Measurements from ENCODE around the gene TTYH2.
"Not testable (repeated sequence)": the region's sequence is repeated elsewhere in the genome, so short reads cannot be mapped to it uniquely, and the experiment has no call there.

The TTYH2 gene

GRCh38 chr17:74182041-74182723 lies 31.2 kb upstream of the TTYH2 start:
- Histone ChIP-seq H3K9ac (ENCODE audit: low read length) (no peak overlapping the region), H3K9me3 (ENCODE audit: low read length) (no peaks in the 10 kb centered on the region), H3K27me3 (ENCODE audit: control insufficient read depth in 1 of 2, insufficient read depth in 2 of 2, low read length in 2 of 2) (no peaks in the 10 kb centered on the region), H3K36me3 (ENCODE audit: insufficient read depth, low read length) (no peaks in the 10 kb centered on the region), H3K27ac (ENCODE audit: low read depth, low read length) (no peak overlapping the region), H3K4me3 (ENCODE audit: low read depth in 1 of 2, low read length in 2 of 2) (no peak overlapping the region), H3K4me1 (ENCODE audit: insufficient read depth, low read length) (no peaks in the 10 kb centered on the region)

- Histone ChIP-seq H3K36me3 (ENCODE audit: insufficient read depth, low read length) (no peaks in the 10 kb centered on the region), H3K4me1 (ENCODE audit: insufficient read depth, low read length) (no peaks in the 10 kb centered on the region), H3K27me3 (ENCODE audit: control insufficient read depth in 1 of 2, insufficient read depth in 2 of 2, low read length in 2 of 2) (no peaks in the 10 kb centered on the region), H3K9me3 (ENCODE audit: low read length) (no peaks in the 10 kb centered on the region), H3K27ac (ENCODE audit: low read depth, low read length) (no peak overlapping the region), H3K4me3 (ENCODE audit: low read depth in 1 of 2, low read length in 2 of 2) (no peak overlapping the region), H3K9ac (ENCODE audit: low read length) (no peak overlapping the region)
Measured at GRCh38 chr17:74183411-74183810, 30.0 kb upstream of the TTYH2 start.

- Histone ChIP-seq H3K4me3 (ENCODE audit: low read depth in 1 of 2, low read length in 2 of 2) (no peak overlapping the region), H3K9ac (ENCODE audit: low read length) (no peak overlapping the region), H3K4me1 (ENCODE audit: insufficient read depth, low read length) (no peaks in the 10 kb centered on the region), H3K27ac (ENCODE audit: low read depth, low read length) (no peak overlapping the region), H3K9me3 (ENCODE audit: low read length) (no peaks in the 10 kb centered on the region), H3K27me3 (ENCODE audit: control insufficient read depth in 1 of 2, insufficient read depth in 2 of 2, low read length in 2 of 2) (no peaks in the 10 kb centered on the region), H3K36me3 (ENCODE audit: insufficient read depth, low read length) (no peaks in the 10 kb centered on the region)
Measured at GRCh38 chr17:74185571-74186185, 27.7 kb upstream of the TTYH2 start.

DNA sequence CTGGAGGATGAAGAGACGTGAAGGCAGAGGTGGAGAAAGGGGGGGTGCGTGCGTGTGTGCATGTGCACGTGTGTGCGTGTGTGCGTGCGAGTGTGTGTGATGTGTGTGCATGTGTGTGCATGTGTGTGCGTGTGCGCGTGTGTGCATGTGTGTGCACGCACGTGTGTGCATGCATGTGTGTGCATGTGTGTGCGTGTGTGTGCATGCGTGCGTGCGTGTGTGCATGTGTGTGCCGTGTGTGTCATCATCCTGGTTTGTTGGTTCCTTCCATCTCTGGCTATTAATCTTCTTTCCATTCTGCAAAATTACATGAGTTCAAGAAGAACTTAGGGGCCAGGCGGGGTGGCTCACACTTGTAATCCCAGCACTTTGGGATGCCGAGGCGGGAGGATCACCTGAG lies 26.9 kb upstream of the TTYH2 start:
- Histone ChIP-seq H3K36me3 (ENCODE audit: insufficient read depth, low read length) (no peaks in the 10 kb centered on the region), H3K27me3 (ENCODE audit: control insufficient read depth in 1 of 2, insufficient read depth in 2 of 2, low read length in 2 of 2) (no peaks in the 10 kb centered on the region), H3K4me1 (ENCODE audit: insufficient read depth, low read length) (no peaks in the 10 kb centered on the region), H3K4me3 (ENCODE audit: low read depth in 1 of 2, low read length in 2 of 2) (no peak overlapping the region), H3K9me3 (ENCODE audit: low read length) (no peaks in the 10 kb centered on the region), H3K27ac (ENCODE audit: low read depth, low read length) (no peak overlapping the region), H3K9ac (ENCODE audit: low read length) (no peak overlapping the region)

- Histone ChIP-seq H3K9me3 (ENCODE audit: low read length) (no peaks in the 10 kb centered on the region), H3K27ac (ENCODE audit: low read depth, low read length) (no peak overlapping the region), H3K36me3 (ENCODE audit: insufficient read depth, low read length) (no peaks in the 10 kb centered on the region), H3K4me1 (ENCODE audit: insufficient read depth, low read length) (no peaks in the 10 kb centered on the region), H3K9ac (ENCODE audit: low read length) (no peak overlapping the region), H3K4me3 (ENCODE audit: low read depth in 1 of 2, low read length in 2 of 2) (no peak overlapping the region), H3K27me3 (ENCODE audit: control insufficient read depth in 1 of 2, insufficient read depth in 2 of 2, low read length in 2 of 2) (no peaks in the 10 kb centered on the region)
Measured at GRCh38 chr17:74187761-74188160, 25.6 kb upstream of the TTYH2 start.

- not testable (repeated sequence) for H3K9me3 ChIP-seq (ENCODE audit: low read length); H3K27ac ChIP-seq (ENCODE audit: low read depth, low read length); H3K36me3 ChIP-seq (ENCODE audit: insufficient read depth, low read length); H3K9ac ChIP-seq (ENCODE audit: low read length); H3K4me3 ChIP-seq (ENCODE audit: low read depth in 1 of 2, low read length in 2 of 2); H3K4me1 ChIP-seq (ENCODE audit: insufficient read depth, low read length); H3K27me3 ChIP-seq (ENCODE audit: control insufficient read depth in 1 of 2, insufficient read depth in 2 of 2, low read length in 2 of 2)
Measured at GRCh38 chr17:74188687-74189086, 24.7 kb upstream of the TTYH2 start.

DNA sequence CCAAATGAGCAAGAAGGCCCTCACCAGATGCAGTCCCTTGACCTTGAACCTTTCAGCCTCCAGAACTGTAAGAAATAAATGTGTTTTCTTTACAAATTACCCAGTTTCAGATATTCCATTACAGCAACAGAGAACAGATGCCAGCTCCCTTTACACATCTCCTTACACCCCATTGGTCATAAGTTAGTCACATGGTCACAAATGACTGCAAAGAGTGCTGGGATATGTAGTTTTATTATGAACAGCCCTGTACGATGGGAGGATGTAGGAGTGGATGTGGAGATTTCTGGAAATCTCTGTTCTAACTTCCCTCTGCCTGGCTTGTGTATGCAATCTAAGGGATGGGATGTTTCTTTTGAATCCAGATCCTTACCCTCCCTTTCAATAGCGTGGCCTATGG lies 23.2 kb upstream of the TTYH2 start:
- no peaks in the 10 kb centered on the region for H3K36me3 ChIP-seq (ENCODE audit: insufficient read depth, low read length)
- no peak overlapping the region for H3K4me3 ChIP-seq (ENCODE audit: low read depth in 1 of 2, low read length in 2 of 2)
- H3K9me3 ChIP-seq (ENCODE audit: low read length) = no peaks in the 10 kb centered on the region
- no peaks in the 10 kb centered on the region for H3K4me1 ChIP-seq (ENCODE audit: insufficient read depth, low read length)
- H3K9ac ChIP-seq (ENCODE audit: low read length) = no peak overlapping the region
- H3K27me3 ChIP-seq (ENCODE audit: control insufficient read depth in 1 of 2, insufficient read depth in 2 of 2, low read length in 2 of 2) = peaks cover 0 to 12% of the 10 kb centered on the region in 2 donors
- no peak overlapping the region for H3K27ac ChIP-seq (ENCODE audit: low read depth, low read length)

DNA sequence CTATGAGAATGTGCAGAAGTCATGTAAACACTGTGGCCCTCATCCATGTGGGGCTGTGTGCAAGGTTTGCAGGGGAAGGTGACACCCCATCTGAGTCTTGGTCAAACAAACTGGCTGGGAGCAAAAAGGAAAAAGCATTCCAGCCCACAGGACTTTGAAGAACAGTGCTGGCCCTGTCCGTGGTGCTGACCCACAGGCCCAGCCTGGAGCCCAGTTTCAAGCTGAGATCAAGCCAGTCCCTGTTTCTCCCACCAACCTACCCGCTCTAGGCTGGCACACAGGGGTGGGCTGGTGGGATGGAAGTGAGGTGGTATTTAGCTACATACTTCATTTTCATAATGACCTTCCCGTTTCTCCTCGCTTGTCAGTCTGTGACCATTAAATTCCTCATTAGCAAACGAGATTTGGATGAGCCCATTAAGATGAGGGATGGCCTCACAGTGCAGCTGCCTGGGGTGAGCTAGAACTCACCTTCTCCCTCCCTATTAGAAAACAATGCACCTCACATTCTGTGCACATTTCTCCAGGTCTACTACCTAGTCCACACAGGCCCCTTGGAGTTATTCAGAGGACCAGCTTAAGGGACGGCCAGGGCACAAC lies 22.5 kb upstream of the TTYH2 start:
- no peak overlapping the region for H3K27ac ChIP-seq (ENCODE audit: low read depth, low read length)
- no peak overlapping the region for H3K4me3 ChIP-seq (ENCODE audit: low read depth in 1 of 2, low read length in 2 of 2)
- H3K4me1 ChIP-seq (ENCODE audit: insufficient read depth, low read length) = no peaks in the 10 kb centered on the region
- no peak overlapping the region for H3K9ac ChIP-seq (ENCODE audit: low read length)
- peaks cover 0 to 19% of the 10 kb centered on the region in 2 donors for H3K27me3 ChIP-seq (ENCODE audit: control insufficient read depth in 1 of 2, insufficient read depth in 2 of 2, low read length in 2 of 2)
- H3K36me3 ChIP-seq (ENCODE audit: insufficient read depth, low read length) = no peaks in the 10 kb centered on the region
- H3K9me3 ChIP-seq (ENCODE audit: low read length) = no peaks in the 10 kb centered on the region

GRCh38 chr17:74192950-74193781 lies 20.2 kb upstream of the TTYH2 start:
- Histone ChIP-seq H3K9ac (ENCODE audit: low read length) (no peak overlapping the region), H3K27ac (ENCODE audit: low read depth, low read length) (no peak overlapping the region), H3K4me1 (ENCODE audit: insufficient read depth, low read length) (no peaks in the 10 kb centered on the region), H3K36me3 (ENCODE audit: insufficient read depth, low read length) (no peaks in the 10 kb centered on the region), H3K9me3 (ENCODE audit: low read length) (no peaks in the 10 kb centered on the region), H3K4me3 (ENCODE audit: low read depth in 1 of 2, low read length in 2 of 2) (no peak overlapping the region), H3K27me3 (ENCODE audit: control insufficient read depth in 1 of 2, insufficient read depth in 2 of 2, low read length in 2 of 2) (peaks cover 0 to 19% of the 10 kb centered on the region in 2 donors)

DNA sequence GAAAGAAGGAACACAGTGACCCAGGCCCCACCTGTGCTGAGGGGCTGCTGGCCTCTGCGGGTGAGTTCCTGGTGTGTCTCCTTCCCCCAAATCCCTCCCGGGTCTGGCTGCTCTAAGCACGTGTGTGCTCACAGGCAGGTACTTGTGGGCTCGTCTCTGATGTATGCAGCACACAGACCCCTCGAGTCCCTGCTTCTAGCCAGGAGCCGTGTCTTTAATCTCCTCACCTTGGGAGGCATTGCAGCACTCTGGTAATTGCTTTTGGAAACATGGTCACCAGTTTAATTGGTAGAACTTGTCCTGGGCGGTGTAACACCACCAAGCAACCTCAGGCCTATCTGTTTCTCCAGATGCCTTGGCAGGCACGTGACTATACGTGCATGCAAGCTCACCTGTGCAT lies 18.7 kb upstream of the TTYH2 start:
- Histone ChIP-seq H3K9ac (ENCODE audit: low read length) (no peak overlapping the region), H3K9me3 (ENCODE audit: low read length) (no peaks in the 10 kb centered on the region), H3K4me1 (ENCODE audit: insufficient read depth, low read length) (no peaks in the 10 kb centered on the region), H3K36me3 (ENCODE audit: insufficient read depth, low read length) (no peaks in the 10 kb centered on the region), H3K27ac (ENCODE audit: low read depth, low read length) (no peak overlapping the region), H3K27me3 (ENCODE audit: control insufficient read depth in 1 of 2, insufficient read depth in 2 of 2, low read length in 2 of 2) (peaks cover under 1 to 31% of the 10 kb centered on the region in 2 donors), H3K4me3 (ENCODE audit: low read depth in 1 of 2, low read length in 2 of 2) (no peak overlapping the region)

DNA sequence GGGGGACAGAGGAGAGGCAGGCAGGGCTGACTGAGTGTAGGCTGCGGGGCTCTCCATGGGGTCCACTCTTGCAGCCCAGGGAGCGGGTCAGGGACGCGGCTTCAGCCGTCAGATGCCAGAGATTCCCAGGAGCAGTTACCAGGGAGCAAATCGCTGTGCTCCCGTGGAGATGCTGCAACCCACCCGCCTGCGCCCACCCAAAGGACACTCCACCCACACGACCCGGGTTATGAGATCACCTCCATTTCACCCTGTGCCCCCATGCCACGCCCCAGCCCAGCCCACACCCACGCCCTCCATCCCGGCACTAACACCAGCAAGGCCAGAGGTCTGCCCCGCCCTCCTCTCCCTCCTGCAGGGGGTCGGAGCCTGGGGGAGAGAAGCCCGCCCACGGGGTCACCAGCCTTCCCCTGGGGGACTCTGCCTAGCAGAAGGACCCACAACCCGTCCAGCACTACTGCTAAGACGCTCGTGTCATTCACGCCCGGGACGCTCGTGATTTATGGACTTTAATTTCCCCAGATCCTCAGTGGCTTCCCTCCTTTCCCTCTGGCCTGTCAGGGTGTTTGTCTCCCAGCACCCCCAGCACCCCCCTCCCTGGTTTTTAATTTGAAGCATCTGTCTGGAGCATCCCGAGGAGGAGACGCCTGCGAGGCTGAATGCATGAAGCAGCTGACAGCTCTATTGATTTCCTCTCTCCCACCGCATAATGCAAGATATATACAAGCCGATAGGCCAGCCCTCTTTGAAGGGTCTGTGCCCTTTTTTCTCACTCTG lies 16.6 kb upstream of the TTYH2 start:
- Histone ChIP-seq H3K27me3 (ENCODE audit: control insufficient read depth in 1 of 2, insufficient read depth in 2 of 2, low read length in 2 of 2) (peaks cover 9 to 37% of the 10 kb centered on the region in 2 donors), H3K36me3 (ENCODE audit: insufficient read depth, low read length) (no peaks in the 10 kb centered on the region), H3K9ac (ENCODE audit: low read length) (no peak overlapping the region), H3K4me3 (ENCODE audit: low read depth in 1 of 2, low read length in 2 of 2) (no peak overlapping the region), H3K9me3 (ENCODE audit: low read length) (no peaks in the 10 kb centered on the region), H3K27ac (ENCODE audit: low read depth, low read length) (no peak overlapping the region), H3K4me1 (ENCODE audit: insufficient read depth, low read length) (no peaks in the 10 kb centered on the region)

All from muscle layer of colon (tissue), 2 donors.